SK-N-SH treated with all-trans-retinoic acid at 6 μM for 48 hours (cell line): Measurements from ENCODE around the gene UBE2V1.
A peak's percentile ranks its signal among the peaks of the same experiment; 100 is the strongest.

ENCODE experiments used
- ARNTL ChIP-seq: fragments of 450-650 bp; formaldehyde crosslinking; IDR thresholded peaks from 2 replicates; pipeline ENCODE4 v1.5.0; 2020; ENCODE audit warnings: low read depth, mild to moderate bottlenecking, moderate library complexity, borderline replicate concordance
- BACH2 ChIP-seq: fragments of 250-450 bp; sonication (Bioruptor Pico); IDR thresholded peaks from 2 replicates; pipeline ENCODE4 v1.9.0; 2021; ENCODE audit warnings: mild to moderate bottlenecking, borderline replicate concordance
- ESRRG ChIP-seq: fragments of 250-450 bp; sonication (Bioruptor Pico); IDR thresholded peaks from 2 replicates; pipeline ENCODE4 v1.6.1; 2021; ENCODE audit warnings: mild to moderate bottlenecking
- ISL1 ChIP-seq: fragments of 250-450 bp; sonication (Bioruptor Pico); IDR thresholded peaks from 2 replicates; pipeline ENCODE4 v2.1.2; 2022; ENCODE audit warnings: mild to moderate bottlenecking, moderate library complexity
- OSR1 ChIP-seq: fragments of 250-450 bp; sonication (Bioruptor Pico); IDR thresholded peaks from 2 replicates; pipeline ENCODE4 v1.8.0; 2022; ENCODE audit warnings: moderate library complexity, mild to moderate bottlenecking, inconsistent platforms
- PATZ1 ChIP-seq: fragments of 250-450 bp; sonication (Bioruptor Pico); IDR thresholded peaks from 2 replicates; pipeline ENCODE4 v1.8.0; 2020; ENCODE audit warnings: mild to moderate bottlenecking, moderate library complexity, borderline replicate concordance
- POU6F1 ChIP-seq: fragments of 250-450 bp; sonication (Bioruptor Pico); IDR thresholded peaks from 2 replicates; pipeline ENCODE4 v1.8.0; 2021; ENCODE audit warnings: low read depth, mild to moderate bottlenecking, moderate library complexity, borderline replicate concordance
- PPARA ChIP-seq: fragments of 250-450 bp; sonication (Bioruptor Pico); IDR thresholded peaks from 2 replicates; pipeline ENCODE4 v1.5.0; 2020; ENCODE audit warnings: mild to moderate bottlenecking, borderline replicate concordance
- SNAI2 ChIP-seq: fragments of 250-450 bp; sonication (Bioruptor Pico); IDR thresholded peaks from 2 replicates; pipeline ENCODE4 v1.5.0; 2020; ENCODE audit warnings: mild to moderate bottlenecking, moderate library complexity
- TOX ChIP-seq: fragments of 250-450 bp; sonication (Bioruptor Pico); IDR thresholded peaks from 2 replicates; pipeline ENCODE4 v1.8.0; 2021; ENCODE audit warnings: mild to moderate bottlenecking, moderate library complexity, borderline replicate concordance
- TSHZ2 ChIP-seq: fragments of 250-450 bp; sonication (Bioruptor Pico); IDR thresholded peaks from 2 replicates; pipeline ENCODE4 v1.5.0; 2020; ENCODE audit warnings: mild to moderate bottlenecking, moderate library complexity
- ZFP3 ChIP-seq: fragments of 250-450 bp; sonication (Bioruptor Pico); IDR thresholded peaks from 2 replicates; pipeline ENCODE4 v1.5.0; 2020; ENCODE audit warnings: mild to moderate bottlenecking, moderate library complexity

GRCh38 chr20:50053362-50054230 lies 59.4 kb downstream of the UBE2V1 start:
- TF ChIP-seq ZFP3 (CRISPR knock-in tag) = no peak
- no peak for TF ChIP-seq PATZ1 (CRISPR knock-in tag)
- TF ChIP-seq ISL1 (CRISPR knock-in tag) = no peak
- no peak for TF ChIP-seq OSR1 (CRISPR knock-in tag)
- TF ChIP-seq TSHZ2 (CRISPR knock-in tag) = peak; percentile 90
- no peak for TF ChIP-seq TOX (CRISPR knock-in tag)
- no peak for TF ChIP-seq POU6F1
- no peak for TF ChIP-seq ESRRG (CRISPR knock-in tag)
- peak; percentile 69; the same call in 1 of the 2 replicates for TF ChIP-seq BACH2 (CRISPR knock-in tag)
- TF ChIP-seq PPARA (CRISPR knock-in tag) = no peak
- TF ChIP-seq ARNTL (CRISPR knock-in tag) = peak; percentile 55; the same call in 1 of the 2 replicates
- no peak for TF ChIP-seq SNAI2 (CRISPR knock-in tag)
